GM19372 (cell line): ENCODE results near the gene RNF4.
"Not testable (repeated sequence)": the region's sequence is repeated elsewhere in the genome, so short reads cannot be mapped to it uniquely, and the experiment has no call there.

Source experiments
- ATAC-seq: cut with Tn5 transposase; IDR thresholded peaks from one replicate; pipeline ENCODE4 v1.9.1; 2021; ENCODE audit warnings: mild to moderate bottlenecking, low read depth, moderate library complexity; ENCODE audit not compliant: unreplicated experiment

The RNF4 gene

DNA sequence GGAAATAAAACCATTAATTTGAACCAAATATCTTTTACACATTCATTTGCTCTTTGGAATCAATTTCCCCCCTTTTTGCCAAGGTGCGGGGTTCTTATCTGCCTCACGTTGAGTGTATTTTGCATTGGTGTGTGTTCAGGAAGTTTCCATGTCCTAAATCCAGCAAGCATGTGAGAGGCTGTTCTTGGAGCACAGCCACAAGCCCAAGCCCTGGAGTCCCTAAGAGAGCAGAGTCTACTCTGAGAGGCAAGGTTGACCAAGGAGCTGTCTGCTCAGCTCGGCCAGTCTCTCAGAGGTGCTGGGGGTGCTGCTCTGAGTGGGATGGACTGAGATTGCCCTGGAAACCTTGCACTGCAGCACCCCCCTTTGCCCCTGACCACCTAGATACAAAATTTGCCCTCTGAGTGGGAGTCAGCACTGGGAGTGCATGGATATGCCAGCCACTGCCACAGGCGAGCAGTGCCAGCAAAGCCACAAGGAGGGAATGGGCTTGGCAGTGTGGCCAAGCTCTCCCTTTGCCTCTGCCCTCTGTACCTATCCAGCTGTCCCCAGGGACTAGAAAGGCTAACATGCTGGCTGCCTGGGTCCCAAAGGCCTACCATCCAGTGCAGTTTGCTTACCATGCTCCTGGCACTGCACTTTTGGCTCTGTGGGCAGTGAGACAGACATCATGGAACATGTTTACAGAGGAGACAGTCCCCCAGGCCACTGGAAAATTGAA, 47.1 kb downstream of the RNF4 start:
- no peak for ATAC-seq

DNA sequence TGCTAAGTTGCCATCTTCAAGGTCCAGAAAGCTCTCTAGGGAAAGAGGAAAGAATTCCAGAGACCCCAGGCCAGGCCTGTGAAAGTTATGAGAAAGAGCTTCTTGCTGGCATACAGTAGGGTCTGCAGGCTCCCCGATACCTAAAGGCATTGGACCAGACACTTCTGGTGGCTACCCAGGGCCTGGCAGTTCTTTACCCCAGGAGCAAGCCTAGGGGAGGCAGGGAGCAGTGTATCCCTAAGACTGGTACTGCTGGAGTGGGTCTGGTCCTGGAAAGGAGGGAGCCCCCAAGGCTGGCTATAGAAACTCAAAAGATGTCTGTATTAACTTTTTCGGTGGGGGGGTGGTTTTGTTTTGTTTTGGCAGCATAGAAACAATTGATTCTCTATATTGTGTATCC, 47.7 kb downstream of the RNF4 start:
- no peak for ATAC-seq

DNA sequence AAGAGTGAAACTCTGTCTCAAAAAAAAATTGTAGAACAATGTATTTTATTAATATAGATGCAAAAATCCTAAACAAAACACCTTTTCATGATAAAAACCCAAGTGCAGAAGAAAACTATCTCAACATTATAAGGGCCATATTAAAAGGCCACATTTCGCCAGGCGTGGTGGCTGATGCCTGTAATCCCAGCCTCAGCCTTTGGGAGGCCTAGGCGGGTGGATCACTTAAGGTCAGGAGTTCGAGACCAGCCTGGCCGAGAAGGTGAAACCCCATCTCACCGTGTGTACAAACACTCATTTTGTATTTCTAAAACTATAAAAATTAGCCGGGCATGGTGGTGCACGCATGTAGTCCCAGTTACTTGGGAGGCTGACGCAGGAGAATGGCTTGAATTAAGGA, 57.7 kb downstream of the RNF4 start:
- ATAC-seq = no peak

DNA sequence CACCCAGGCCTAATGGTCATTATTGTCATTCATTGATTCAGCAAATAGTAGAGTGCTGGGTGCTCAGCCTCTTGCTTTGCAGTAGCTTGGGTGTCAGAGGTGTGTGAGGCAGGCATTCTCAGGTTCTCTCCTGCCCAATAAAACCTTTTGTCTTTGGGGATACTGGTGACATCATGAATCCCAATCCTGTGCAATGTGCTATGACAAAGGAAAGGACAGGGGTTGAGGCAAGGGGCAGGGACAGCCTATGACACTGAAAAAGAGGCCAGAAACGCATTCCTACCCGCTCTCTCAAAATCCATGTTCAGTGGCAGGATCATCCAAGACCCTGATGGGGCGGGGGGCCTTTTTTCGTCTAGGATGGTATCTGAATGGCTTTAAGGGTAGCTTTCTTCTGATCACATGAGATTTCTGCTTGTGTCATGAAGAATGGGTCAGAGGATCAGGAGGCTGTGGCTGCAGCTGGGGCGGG, 66.0 kb downstream of the RNF4 start:
- no peak for ATAC-seq

DNA sequence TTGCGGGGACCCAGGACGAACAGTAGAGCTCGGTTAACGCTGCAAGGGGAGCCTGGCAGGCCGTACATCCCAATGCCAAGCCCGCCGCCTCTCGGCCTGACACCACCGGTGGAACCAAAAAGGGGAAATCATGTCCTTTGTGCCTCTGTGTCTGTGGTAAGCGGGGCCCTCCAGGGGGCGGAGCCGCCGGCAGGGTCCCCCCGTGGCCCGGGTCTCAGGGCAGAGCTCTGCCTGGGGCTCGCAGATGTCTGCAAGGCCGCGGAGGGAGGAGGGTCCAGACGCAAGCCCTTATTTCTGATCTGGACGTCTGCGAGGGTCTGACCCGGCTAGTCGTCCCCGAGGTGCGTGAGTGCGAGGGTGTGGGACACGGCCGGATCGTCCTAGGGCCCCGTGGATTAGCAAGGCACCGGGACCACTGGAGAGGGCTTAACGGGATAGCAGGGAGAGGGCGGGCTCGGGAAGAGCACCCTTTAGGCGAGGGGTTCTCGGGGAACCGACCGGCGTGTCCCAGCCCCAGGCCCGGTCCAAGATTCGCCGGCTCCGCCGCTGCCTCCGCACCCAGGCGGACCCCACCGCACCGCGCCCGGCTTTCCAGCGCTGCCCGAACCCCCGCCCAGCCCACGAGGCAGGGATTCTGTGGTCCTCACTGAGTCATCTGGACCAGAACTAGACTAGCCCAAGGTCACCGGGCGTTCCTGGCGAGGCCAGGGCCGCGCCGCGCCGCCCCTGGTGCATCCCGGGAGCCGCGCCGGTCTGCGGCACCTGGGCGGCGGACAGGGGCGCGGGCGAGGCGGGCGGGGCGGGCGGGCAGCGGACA, 66.7 kb downstream of the RNF4 start:
- no peak for ATAC-seq

DNA sequence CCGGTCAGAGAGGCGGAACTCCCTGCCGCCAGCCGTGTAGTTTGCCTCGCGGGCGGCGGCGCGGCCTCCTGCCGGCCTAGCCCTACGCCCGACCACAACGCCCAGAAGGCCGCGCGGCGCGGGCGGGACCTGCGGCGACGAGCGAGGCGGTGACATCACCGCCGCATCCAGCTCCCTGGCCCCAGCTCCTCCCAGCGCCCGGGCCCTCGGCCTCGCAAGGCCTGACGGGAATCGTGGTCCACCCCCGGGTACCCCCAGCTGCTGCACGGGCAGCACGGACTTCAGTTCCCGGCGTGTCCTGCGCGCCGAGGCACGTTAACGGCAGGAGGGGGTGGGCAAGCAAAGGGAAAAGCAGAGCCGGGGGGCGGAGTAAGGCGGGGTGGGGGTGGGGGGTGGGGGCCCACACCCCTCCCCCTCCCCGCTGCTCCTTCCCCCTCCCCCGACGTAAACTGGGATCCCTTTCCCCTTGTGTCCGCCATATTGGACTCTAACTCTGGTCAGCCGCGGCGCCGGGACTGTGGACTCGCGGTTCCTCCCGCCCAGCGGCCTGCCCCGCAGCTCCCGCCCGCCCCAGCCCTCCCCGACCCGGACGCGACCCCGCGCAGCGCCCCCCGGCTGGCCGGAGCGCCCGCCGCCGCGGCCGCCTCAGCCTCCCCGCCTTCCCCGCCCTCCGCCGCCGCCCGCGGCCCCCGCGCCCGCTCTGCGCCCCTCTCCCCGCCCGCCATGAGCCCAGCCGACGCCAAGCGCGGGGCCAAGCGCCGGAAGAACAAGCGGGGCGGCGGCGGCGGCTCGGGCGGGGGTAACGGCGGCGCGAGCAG, 67.5 kb downstream of the RNF4 start, which contains the start of gene FAM193A:
Gene FAM193A, plus strand, starts transcription at position 455 of the 818 bp plus-strand sequence. Its CDS starts 269 bp downstream, at position 724.
- ATAC-seq = peak; percentile 81

DNA sequence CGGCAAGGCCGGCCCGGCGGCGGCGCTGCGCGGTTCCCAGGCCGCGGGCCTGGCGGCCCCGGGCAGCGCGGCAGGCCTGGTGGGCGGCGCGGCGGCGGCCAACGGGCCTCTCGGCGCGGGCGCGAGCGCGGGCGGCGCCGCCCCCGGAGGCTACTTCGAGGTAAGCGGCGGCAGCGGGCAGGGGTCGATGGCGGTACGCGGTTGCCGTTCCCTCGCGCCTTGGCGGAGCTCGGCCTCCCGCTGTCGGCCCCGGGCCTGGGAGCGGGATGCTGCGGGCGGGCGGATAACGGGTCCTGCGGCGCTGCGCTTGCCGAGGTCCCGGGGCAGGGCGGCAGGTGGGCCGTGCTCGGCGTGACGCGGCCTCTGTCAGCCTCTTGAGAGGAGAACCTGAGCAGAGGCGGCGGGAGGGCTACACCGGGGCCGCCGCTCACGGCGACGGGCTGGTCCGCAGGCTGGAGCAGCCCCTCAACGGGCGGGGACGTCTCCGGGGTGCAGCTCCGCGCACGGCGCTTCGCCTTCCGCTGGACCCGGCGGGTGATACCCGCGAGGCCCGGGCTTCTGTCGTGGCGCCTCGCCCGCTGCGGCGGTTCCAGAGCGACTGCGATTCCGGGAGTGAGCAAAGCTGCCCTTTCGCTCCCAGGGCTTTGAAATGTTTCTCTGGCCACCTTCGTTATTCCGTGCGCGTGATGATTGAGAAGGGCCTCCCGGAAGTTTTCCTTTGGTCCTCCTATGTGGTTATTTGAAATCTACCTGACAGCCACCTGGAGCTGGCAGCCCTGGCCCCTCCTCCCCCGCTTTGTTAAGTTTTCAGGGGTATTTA, 68.3 kb downstream of the RNF4 start:
- ATAC-seq = peak; percentile 21

DNA sequence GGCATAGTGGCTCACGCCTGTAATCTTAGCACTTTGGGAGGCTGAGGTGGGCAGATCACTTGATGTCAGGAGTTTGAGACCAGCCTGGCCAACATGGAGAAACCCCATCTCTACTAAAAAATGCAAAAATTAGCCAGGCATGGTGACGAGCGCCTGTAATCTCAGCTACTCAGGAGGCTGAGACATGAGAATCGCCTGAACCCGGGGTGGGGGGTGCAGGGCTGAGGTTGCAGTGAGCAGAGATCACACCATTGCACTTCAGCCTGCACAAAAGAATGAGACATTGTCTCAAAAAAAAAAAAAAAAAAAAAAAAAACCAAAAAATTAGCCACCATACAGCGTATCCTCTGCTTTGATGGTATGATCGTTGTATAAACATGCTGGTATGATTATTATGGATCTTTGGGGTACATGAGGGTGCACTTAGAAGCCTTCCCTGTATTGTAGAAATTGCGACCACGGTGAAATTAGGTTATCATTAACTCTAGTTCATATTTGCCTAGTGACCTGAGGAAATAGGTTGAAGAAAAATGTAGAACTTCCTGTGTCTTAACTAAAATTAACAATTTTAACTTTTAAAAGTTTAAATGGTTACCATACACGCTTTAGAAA, 74.8 kb downstream of the RNF4 start:
- not testable (repeated sequence) for ATAC-seq

DNA sequence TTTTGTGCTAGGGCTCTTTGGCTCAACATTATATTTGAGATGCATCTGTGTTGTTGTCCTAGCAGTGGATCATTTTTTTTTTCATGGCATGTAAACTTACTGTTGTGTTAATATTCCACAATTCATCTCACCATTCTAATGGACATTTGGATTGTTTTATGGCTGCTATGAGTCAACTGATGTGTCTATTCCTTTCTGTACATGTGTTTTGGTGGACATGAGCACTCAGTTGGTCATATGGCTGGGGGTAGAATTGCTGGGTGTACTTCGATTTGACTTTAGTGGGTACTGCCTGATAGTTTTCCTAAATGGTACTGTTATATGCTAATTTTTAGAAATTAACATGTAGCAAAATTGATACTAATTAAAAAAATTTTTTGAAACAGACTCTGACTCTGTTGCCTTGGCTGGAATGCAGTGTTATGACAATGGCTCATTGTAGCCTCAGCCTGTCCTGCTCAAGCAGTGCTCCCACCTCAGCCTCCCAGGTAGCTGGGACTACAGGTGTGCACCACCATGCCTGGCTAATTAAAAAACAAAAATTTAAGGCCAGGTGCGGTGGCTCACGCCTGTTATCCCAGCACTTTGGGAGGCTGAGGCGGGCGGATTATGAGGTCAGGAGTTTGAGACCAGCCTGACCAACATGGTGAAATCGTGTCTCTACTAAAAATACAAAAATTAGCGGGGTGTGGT, 76.6 kb downstream of the RNF4 start:
- ATAC-seq = no peak

DNA sequence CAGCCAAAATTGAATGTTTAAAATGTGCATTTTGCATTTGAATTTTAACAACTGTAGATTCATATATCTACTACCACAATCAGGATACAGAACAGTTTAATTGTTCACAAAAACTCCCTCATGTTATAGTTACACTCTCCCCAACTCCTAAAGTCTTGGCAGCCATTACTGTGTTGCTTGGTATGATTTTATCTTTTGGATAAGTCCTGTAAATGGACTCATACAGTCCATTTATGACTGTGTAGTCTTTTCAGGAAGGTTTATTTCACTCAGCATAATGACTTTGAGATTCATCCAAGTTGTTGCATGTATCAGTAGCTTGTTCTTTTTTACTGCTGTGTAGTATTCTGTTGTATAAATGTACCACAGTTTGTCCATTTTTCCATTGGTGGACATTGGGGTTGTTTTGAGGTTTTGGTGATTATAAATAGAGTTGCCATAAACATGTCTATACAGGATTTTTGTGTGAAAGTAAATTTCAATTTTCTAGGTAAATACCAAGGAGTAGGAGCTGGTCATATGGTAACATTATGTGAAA, 77.4 kb downstream of the RNF4 start:
- ATAC-seq = no peak

DNA sequence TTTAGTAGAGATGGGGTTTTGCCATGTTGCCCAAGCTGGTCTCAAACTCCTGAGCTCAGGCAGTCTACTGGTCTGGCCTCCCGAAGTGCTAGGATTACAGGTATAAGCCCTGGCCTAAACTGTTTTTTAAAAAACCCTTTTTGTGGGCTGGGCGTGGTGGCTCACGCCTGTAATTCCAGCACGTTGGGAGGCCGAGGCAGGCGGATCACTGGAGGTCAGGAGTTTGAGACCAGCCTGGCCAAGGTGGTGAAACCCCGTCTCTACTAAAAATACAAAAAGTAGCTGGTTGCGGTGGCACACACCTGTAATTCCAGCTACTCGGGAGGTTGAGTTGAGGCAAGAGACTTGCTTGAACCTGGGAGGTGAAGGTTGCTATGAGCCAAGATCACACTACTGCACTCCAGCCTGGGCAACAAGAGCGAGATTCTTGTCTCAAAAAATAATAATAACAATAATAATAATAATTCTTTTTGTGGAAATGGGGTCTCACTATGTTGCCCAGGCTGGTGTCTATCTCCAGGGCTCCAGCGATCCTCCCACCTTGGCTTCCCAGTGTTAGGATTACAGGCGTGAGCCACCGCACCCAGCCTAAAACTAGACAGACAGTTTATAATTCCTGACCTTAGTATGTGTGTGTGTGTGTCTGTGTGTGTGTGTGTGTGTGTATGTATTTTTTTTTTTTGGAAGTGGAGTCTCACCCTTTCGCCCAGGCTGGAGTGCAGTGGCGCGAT, 78.2 kb downstream of the RNF4 start:
- not testable (repeated sequence) for ATAC-seq

DNA sequence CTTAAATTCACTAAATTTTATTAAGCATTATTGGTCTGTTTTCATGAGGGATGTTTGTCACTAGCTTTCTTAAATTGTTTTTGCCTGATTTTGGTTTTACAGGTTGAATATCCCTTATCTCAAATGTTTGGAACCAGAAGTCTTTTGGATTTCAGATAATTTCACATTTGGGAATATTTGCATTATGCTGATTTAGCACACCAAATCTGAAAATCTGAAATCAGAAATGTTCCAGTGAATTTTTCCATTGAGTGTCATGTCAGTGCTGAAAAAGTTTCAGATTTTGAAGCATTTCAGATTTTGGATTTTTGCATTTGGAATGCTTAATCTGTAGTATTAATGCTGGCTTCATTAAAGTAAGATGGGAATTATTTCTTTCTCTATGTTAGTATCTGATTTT, 82.2 kb downstream of the RNF4 start:
- no peak for ATAC-seq

DNA sequence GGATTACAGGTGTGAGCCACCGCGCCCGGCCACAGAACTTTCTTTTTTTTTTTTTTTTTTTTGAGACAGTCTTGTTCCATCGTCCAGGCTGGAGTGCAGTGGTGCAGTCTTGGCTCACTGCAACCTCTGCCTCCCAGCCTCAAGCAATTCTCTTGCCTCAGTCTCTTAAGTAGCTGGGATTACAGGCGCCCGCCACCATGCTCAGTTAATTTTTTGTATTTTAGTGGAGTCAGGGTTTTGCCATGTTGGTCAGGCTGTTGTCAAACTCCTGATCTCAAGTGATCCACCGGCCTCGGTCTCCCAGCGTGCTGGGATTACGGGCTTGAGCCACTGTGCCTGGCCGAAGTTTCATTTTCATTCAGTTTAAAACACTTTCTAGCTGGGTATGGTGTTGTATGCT, 83.9 kb downstream of the RNF4 start:
- ATAC-seq = no peak

DNA sequence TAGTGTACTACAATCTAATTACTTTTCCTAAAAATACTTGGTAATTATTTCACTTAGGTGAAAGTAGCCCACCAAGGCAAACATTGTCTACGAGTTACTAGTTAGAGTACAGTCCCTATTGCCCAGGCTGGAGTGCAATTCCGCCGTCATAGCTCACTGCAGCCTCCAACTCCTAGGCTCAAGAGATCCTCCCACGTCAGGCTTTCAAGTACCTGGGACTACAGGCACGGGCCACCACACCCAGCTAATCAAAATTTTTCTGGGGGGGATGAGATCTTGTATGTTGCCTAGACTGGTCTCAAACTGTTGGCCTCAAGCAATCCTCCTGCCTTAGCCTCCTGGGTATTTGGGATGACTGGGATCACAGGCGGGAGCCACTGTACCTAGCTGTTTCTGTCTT, 89.4 kb downstream of the RNF4 start:
- ATAC-seq = no peak

DNA sequence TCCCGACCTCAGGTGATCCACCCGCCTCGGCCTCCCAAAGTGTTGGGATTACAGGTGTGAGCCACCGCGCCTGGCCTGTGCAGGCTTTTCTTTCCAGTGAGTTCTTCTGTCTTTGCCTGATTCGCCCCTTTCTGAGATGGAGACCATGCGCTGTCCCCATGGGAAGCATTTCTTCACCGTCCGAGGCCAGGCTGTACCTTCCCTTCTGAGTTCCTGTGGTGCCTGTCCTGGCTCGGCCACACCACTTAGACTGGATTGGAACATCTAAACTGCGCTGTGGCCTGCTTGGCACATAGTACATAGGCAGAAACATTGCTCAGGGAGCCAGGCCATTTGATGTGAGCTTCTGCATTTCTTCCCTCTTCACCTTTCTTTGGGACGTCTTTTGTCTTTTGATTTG, 91.3 kb downstream of the RNF4 start:
- ATAC-seq = no peak
